HG02623 (cell line): Measurements from ENCODE around the gene MEIOB.
"Not testable (repeated sequence)": the region's sequence is repeated elsewhere in the genome, so short reads cannot be mapped to it uniquely, and the experiment has no call there.

Experiments
- ATAC-seq: cut with Tn5 transposase; IDR thresholded peaks from one replicate; pipeline ENCODE4 v1.9.1; 2021; ENCODE audit warnings: moderate library complexity; ENCODE audit not compliant: unreplicated experiment

MEIOB gene

DNA sequence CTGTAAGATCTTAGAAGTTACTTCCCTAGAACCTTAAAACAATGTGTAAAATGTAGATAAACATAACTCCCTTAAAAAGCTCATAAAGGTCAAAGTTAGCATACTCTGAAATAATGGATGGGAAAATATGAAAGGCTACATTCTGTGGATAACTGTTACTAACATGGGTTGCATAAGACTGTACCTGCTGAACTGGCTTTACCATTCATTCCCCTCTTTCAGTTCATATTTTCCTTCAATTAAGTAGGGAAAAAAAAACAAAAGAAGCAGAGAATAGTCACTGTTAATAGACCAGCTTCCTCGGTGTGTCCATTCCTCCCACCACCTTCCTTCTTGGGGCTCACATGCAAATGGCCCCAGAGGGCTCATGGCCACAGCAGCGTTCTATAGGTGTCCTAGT lies 7.5 kb upstream of the MEIOB start:
- no peak for ATAC-seq

DNA sequence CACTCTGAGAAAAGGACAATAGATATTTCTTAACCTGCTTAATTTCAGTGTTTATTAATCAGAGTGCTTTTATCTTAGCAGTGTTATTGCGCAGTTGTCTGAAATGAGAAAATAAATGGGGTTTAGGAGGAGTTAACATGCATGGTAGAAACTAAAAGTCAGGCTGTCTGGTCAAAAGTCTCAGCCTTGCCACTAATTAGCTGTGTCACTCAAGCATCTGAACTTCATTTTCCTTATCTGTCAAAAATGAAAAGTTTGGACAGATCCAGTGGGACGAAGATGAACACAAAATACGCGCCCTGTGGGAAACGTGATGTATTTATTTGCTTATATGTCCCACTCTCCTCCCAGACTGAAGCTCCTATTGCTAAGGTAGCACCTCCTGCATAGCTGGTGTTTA lies 6.3 kb upstream of the MEIOB start:
- ATAC-seq, result no peak

DNA sequence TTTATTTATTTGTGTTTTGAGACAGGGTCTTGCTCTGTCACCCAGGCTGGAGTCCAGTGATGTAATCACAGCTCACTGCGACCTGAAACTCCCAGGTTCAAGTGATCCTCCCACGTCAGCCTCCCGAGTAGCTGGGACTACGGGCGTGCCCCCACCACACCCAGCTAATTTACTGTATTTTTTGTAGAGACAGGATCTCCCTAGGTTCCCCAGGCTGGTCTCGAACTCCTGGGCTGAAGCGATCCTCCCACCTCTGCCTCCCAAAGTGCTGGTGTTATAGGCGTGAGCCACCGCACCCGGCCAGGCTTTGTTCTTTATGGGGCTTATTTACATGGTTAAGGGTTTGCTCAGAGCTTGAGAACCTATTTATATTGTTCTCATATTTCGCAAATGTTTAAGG lies 5.8 kb upstream of the MEIOB start:
- ATAC-seq, result no peak

DNA sequence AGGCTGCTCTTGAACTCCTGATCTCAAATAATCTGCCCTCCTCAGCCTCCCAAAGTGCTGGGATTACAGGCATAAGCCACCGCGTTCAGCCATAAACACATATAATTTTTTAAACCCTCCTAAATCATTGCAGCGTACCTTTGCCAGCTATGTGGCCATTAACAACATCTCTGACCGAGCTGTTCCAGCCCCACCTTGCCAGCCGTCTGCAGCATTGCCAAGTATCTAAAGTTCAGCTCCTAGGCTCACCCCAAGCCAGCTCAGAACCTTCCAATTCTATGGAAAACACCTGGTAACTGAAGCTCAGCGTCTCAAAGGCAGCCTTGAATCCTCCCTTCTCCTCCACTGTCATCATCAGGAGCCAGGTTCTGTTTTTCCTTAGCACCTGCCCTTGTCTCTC lies 5.1 kb upstream of the MEIOB start:
- ATAC-seq, result no peak

DNA sequence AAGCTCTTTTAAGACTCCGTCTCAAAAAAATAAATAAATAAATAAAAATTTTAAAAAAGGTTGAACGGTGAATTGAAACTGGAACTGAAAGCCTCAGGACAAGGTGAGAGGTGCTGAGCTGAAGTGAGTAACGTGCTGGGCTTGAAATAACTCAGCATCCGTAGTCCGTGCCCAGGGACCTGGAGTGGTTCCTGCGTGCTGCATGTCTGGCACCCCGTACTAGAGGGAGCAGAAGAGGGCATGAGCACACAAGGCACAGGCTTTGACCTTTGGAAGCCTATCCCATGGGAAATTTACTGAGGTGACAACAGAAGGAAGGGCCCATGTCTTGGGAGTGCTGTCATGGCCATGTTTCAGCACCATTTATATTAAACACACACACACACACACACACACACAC lies 4.5 kb upstream of the MEIOB start:
- ATAC-seq, result no peak

DNA sequence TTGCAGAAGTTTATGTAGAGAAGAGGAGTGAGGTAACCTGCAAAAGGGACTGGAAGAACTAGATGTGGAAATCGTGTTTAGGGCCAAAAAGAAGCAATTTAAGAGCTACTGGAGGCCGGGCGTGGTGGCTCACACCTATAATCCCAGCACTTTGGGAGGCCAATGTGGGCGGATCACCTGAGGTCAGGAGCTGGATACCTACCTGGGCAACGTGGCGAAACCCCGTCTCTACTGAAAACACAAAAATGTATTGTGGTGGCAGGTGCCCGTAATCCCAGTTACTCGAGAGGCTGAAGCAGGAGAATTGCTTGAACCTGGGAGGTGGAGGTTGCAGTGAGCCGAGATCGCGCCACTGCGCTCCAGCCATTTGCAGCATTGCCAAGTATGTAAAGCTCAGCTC lies 4.1 kb upstream of the MEIOB start:
- ATAC-seq, result not testable (repeated sequence)

DNA sequence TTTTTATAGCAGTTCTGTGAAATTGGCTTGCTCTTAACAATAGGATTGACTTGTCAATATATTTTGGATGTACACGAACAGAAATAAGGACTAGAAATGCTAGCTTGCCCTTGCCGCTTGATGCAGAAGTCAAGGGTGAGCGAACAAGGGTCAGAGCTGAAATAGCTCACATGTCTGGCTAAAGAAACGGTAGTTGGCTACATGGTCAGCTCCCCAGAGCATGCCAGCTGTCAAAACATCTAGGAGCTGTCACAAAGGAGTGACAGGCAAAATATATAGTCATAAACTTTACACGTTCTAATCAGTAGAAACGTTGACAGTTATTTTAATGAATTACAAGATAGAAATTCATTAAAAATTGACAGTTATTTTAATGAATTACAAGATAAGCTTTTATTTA lies 2.9 kb upstream of the MEIOB start:
- ATAC-seq, result no peak

DNA sequence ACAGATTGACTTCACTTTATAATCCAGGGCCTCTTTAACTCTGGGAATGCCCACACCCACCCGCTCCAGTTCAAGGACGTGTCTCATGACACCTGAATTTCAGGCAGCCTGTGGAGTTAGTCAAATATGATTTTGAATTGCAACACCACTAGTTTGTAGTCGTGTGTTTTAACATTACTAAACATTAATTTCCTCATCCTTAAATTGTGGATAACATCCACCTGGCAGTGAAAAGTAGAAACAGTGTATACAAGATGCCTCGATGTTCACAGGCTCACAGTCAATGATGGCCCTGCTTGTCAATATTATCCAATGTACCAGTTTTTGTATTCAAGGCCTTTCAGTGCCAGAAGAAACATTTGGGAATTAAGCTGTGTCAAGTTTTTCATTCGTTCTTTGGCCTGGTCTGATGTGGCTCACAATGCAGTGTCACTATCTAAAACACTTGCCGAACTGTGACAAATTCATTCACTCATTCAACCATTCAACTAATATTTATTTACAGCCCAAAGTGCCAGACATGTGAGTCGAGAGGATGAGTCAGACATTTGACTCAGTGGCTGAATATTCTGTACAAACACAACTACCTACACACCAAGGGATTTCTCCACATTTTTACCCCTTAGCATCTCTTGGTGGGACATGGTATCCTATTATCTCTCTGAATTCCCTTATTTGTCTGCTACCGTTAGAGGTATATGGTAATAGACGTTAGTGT lies 1.4 kb downstream of the MEIOB start:
- no peak for ATAC-seq

DNA sequence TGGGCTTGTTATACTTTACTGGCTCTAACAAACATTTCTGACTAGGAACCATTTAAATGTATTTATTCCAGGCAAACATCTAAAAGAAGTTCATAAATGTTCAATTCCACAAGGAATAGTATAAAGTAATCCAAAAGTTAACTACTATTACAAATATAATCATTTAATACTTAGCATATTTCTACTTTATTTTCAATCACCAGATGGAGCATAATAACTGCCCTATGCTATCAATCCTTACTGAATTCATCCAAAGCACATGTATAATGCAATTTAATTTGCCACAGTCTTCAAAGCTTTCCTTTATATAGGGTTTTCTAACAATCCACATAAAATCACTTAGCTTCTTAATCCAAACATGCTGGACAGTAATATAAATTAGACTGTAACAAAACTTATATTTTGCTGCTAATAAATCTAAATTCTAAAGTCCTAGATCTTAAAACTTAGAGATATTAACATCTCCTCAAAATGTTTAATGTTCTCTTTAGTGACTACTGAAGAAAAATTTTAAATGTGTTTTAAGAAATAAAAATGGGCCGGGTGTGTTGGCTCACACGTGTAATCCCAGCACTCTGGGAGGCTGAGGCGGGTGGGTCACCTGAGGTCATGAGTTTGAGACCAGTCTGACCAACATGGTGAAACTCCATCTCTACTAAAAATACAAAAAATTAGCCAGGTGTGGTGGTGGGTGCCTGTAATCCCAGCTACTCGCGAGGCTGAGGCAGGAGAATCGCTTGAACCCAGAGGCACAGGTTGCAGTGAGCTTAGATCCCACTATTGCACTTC lies 5.9 kb downstream of the MEIOB start:
- no peak for ATAC-seq

DNA sequence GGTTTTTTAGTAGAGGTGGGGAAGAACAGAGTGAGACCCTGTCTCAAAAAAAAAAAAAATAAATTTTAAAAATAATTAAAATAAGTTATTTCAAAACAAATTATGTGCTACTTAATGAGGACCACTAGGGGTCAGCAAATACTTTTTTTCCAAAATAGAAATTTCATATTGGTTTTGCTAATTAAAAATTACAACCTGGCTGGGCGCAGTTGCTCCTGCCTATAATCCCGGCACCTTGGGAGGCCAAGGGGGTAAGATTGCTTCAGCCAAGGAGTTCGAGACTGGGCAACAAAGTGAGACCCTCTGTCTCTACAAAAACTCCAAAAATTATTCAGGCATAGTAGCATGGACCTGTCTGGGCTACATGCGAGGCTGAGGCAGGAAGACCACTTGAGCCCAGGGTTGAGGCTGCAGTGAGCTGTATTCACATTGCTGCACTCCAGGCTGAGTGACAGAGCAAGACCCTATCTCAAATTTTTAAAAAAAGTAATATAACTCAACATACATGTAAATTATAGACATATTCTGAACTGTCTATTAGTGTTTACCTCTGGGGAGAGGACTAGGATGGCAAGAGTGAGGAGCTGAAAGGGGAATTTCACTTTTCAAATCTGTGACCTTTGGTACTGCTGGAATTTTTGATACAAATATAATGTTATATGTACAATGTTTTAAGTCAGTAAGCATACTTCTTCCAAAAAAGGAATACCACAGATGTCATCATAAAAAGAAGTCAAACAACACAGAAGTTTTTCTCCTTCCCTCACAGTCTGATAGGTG lies 8.1 kb downstream of the MEIOB start:
- ATAC-seq, result no peak

DNA sequence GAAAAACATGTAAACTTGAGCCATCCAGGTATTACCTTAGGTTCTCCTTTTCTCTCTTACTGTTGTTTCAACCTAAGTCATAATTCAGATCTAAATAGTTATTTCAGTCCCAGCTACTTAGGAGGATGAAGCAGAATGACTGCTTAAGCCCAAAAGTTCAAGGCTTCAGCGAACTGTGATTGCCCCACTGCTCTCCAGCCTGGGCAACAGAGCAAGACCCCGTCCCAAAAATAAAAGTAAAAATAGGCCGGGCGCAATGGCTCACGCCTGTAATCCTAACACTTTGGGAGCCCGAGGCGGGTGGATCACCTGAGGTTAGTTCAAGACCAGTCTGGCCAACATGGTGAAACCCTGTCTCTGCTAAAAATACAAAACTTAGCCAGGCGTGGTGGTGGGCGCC lies 9.6 kb downstream of the MEIOB start:
- no peak for ATAC-seq

DNA sequence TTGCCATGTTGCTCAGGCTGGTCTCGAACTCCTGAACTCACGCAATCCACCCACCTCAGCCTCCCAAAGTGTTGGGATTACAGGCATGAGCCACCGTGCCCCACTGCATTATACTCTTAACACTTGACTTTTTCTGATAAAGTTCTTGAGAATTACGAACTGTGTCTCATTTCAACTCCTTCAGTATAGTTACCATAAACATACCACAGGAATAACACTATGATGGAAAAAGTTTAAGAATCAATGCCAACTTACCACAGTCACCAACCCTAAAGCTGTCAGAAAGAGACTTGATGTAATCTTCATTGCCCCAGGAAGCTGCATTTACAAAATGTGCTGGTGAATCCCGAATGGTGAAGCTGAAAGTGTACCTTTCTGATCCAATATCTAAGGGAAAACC lies 10.2 kb downstream of the MEIOB start:
- no peak for ATAC-seq

DNA sequence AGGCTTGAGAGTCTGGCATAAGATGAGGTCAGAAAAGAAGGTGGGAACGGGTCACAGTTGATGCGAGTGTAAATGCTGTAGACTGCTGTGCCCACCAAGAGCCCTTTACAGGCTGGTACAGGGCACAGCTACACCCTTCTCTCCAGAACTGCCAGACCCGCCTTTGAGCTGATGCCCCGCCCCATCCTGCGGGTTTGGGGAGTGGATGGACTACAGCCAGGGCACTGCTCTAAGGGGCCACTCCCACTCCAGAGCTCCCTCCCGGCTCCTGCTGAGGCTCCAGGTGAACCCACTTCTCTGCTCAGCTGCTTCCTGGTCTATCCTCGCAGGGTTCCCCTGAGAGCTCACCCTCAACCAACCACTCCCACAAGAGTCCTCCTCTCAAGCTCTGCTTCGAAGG lies 12.3 kb downstream of the MEIOB start:
- no peak for ATAC-seq

DNA sequence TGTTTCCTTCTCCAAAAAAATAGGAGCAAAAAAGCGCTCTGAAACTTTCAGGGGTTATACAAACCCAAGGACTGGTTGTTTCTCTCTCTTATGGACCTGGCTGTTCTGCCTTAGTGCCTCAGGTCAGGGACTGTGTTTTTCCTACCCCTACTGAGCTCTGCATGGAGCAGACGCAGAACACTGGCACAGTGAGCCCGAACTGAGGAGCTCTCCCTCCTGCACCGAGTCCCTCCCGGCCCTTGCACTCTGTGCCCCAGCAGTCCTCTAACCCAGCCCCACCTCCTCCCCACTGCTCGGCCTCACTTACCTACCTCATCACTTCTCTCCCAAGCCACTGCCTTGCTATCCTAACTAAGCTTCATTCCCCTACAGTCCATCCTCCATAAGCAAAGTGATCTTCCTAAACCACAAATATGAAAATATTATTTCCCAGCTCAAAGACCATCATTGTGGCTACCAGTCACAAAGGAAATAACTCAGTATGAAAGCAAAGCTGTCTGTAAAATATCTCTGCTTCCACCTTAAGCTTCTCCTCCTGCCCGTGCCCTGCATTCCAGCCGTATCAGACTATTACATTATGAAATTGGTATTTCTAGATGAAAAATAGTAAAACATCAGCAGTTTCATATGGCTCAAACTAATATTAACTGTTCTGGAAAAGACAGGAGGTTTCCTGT lies 13.6 kb downstream of the MEIOB start:
- no peak for ATAC-seq

DNA sequence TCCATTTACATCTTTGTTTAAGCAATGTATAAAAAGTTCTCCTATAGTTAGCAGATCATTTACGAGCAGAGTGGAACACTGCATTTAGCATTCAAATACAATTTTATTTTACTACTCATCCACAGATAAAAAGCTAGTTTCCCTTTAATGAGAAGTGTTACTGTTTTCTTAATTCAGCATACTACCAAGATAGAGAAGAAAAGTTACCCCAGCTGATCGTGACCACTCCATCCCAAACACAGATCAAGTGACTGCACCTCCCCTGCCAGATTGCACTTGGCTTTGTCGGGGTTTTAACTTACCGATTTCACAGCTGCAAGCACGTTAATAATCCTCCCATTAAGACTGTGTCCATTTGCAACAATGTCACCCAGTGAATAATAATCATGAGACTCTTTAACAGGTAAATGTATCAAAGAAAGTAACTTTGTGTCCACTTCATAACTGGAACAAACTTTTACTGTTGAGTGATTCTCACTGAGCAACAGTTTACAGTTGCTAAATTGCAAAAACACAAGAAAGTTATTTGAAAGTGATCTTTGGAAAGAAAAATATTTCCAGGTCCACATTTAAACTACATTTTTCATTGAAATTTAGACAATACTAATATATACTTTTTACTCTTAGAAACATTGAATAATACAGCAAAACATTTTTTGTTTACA lies 14.4 kb downstream of the MEIOB start:
- no peak for ATAC-seq

DNA sequence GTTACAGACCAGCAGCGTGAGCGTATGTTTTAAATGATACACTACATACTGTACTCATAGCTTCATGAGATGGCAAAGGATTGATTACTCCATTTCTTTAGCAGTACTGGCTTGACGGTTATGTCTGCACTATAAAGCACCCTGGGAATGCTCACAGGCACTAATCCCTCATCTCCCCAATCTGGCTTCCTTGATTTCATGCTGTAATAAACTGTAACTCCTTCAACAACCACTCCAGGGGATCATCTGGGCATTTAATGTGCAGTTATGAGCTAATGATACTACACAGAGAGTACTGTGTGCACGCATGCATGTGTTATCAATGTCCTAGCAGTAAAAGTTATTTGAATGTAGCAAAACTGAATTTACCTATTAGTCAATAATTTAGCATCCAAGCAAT lies 20.2 kb downstream of the MEIOB start:
- no peak for ATAC-seq

DNA sequence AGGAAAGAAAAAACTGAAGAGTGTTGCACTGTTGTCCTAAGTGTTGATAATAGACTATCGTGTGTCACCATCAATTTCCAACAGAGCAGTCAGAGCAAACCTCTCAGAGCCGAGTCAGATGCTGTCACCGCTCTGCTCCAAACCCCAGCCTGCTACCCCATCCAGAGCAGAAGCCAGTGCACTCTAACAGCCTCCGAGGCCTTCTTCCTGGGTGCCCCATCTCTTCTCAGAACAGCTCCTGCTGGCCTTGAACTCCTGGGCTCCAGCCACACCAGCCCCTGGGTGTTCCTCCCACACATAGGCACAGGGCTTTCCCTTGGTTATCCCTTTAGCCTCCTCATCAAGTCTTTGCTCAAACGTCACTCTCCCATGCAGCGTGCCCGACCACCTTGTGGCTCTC lies 21.0 kb downstream of the MEIOB start:
- no peak for ATAC-seq

DNA sequence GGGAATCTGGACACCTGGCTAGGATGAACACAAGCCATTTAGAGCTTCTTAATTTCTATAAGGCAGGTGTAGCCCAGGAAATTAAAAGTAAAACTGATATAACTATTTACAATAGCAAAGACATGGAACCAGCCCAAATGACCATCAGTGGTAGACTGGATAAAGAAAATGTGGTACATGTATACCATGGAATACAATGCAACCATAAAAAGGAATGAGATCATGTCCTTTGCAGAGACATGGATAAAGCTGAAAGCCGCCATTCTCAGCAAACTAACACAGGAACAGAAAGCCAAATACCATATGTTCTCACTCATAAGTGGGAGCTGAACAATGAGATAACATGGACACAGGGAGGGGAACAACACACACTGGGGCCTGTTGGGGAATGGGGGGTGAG lies 25.5 kb downstream of the MEIOB start:
- no peak for ATAC-seq

DNA sequence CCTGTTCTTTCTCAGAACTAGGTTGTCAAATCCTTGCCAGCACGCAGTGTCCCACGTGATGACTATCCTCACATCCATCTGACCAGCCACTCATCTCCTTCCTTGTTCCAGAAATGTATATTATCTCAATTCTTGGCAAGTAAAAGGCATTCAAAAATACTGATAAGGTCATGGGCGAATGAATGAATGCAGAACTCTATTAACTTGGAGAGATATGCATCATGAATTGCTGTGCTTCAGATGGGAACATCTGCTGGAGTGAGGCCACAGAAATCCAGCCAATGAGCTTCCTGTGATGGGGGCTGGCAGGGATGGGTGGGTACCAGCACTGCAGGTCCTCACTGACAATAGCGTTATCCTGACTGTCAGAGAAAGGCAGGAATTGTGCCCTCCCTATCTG lies 26.0 kb downstream of the MEIOB start:
- no peak for ATAC-seq

DNA sequence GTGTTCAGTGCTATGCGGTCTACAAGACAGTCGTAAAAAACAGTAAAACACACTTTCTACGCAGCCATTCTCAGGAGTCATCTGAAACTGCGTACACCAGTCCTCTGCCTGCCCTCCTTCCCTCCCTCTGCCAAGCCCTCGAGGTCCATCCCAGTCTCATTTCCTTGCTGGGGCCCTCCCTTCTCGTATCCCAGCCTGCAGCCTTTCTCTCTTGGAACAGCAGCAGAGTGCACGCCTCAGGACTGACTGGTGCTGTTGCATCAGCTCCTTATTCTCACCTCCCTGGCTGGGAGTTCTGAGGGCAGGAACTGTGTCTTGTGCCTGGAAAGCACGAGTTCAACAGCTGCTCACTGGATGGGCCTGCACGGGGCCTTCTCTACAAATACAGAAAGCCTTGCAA lies 32.4 kb downstream of the MEIOB start:
- no peak for ATAC-seq

DNA sequence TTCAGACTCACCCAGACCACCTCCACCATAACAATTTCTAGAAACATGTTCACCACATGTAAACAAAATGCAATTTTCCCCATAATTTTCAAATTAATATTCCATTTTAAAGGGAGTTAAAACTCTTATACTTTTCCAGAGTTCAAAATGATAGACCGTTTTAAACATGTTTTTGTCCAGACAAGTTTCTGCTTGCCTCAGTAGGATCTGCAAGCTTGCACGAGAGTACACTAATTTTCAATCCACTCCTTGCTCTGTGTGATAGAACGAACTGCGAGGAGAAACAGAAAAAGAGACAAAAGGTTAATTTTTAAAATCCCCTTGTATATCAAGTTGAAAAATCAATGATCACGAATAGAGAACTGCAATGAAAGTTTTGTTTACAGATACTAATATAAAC lies 37.9 kb downstream of the MEIOB start:
- no peak for ATAC-seq
